Stimulated activated effector memory CD8-positive, alpha-beta T cell treated with anti-CD3 and anti-CD28 coated beads, Interleukin-12 subunit alpha, Interleukin-12 subunit beta, amount 100 ng/mL, for 72 hours (primary cell): ENCODE results near the gene SRP9.
A peak's percentile ranks its signal among the peaks of the same experiment; 100 is the strongest.
"Not testable (repeated sequence)": the region's sequence is repeated elsewhere in the genome, so short reads cannot be mapped to it uniquely, and the experiment has no call there.

Experiments
- ATAC-seq: fragments of 150-1000 bp; cut with Tn5 transposase; 2 replicates; pipeline ENCODE4 v1.10.0; 2021
- DNase-seq, 2 donors: peaks; one replicate each; pipeline ENCODE4 v3.0.0; 2021 to 2022; ENCODE audit warnings: low spot score in 2 of 2
- H3K27ac Mint-ChIP-seq: one replicate; pipeline ENCODE4 v1.8.0; 2022; ENCODE audit warnings: mild to moderate bottlenecking, mixed read lengths
- H3K36me3 Mint-ChIP-seq: one replicate; pipeline ENCODE4 v1.8.0; 2022; ENCODE audit warnings: mild to moderate bottlenecking, mixed read lengths
- H3K4me1 Mint-ChIP-seq: one replicate; pipeline ENCODE4 v1.8.0; 2022; ENCODE audit warnings: mixed read lengths
- H3K4me3 Mint-ChIP-seq: one replicate; pipeline ENCODE4 v1.8.0; 2022; ENCODE audit warnings: mild to moderate bottlenecking, mixed read lengths
- H3K9me3 Mint-ChIP-seq: one replicate; pipeline ENCODE4 v1.8.0; 2022; ENCODE audit warnings: mixed read lengths

The SRP9 gene

DNA sequence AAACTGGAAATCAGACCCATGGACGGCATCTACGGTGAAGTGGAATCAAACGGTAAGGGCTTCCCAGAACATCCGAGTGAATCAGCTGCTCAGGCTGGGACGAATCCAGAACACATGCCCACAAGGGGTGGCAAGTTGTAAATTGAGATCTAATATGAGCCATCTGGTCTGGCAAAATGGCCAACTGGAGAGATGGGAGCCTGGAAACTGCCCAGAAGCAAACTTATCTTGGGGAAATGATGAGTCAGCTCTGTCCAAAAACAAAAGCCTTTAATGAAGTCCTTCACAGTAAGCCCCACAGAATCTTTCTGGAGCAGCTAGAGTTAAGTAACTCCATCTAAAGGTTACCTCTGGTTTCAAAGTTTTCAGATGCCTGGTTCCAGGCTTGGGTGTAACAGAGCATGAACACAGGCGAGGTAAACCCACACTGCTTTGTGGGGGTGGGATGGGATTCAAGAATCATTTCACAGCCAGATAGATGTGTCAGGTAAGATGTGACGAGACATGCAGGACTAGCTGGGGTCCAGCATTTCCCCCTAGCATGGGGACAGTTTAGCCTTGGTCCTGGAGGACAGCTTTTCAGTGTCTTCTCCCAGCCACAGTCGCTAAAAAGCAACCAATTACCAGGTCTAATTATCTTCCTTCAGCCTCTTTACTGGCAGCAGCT, 10.5 kb upstream of the SRP9 start:
- Mint-ChIP-seq H3K36me3 (no peaks in the 10 kb centered on the region), H3K4me1 (no peaks in the 10 kb centered on the region), H3K27ac (no peak overlapping the region), H3K9me3 (no peaks in the 10 kb centered on the region), H3K4me3 (no peak overlapping the region)
- no peak for DNase-seq
- ATAC-seq = no peak

DNA sequence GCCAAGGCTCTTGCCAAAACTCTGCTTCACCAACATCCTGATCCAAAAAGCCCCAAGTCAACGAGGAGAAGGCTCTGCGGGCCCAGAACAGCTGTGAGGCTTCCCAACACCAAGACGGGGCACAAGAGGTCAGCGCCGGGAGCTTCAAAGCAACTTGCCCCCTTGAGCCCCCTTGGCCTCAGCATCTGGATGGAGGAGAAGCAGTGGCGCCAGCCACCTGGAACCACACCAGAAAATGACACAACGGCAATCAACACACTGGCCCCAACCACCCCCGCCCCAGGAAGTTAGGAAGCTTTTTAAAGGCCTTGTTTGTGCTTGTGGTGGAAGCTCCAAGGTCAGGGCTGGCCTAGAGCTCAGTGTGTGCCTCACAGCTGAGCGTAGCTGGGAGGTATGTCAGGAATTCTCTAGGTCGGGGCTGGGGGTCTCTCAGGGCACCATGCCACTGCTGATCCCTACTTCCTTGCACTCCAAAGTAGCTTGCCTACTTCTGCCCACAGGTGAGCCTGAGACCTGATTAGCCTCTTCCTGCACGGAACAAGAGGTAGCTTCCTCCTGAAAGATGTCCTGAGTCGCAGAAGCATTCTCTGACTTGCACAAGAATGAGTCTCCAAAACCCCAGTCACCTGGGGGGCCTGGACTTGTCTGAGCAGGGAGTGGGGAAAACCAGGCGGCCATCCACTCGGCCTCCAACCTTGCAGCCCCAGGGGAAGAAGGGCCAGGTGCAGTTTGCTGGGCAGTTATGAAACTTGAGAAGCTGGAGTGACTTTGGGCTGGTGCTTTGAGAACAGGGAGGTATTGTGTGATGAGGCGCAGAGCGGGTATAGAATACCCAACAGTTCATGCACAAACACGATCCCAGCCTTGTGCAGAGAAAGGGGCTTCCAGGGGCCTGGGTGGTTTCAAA, 9.7 kb upstream of the SRP9 start:
- ATAC-seq (no peak), DNase-seq (no peak)
- no peaks in the 10 kb centered on the region for H3K9me3 Mint-ChIP-seq
- H3K27ac Mint-ChIP-seq = no peak overlapping the region
- H3K4me3 Mint-ChIP-seq = no peak overlapping the region
- no peaks in the 10 kb centered on the region for H3K36me3 Mint-ChIP-seq
- no peaks in the 10 kb centered on the region for H3K4me1 Mint-ChIP-seq

DNA sequence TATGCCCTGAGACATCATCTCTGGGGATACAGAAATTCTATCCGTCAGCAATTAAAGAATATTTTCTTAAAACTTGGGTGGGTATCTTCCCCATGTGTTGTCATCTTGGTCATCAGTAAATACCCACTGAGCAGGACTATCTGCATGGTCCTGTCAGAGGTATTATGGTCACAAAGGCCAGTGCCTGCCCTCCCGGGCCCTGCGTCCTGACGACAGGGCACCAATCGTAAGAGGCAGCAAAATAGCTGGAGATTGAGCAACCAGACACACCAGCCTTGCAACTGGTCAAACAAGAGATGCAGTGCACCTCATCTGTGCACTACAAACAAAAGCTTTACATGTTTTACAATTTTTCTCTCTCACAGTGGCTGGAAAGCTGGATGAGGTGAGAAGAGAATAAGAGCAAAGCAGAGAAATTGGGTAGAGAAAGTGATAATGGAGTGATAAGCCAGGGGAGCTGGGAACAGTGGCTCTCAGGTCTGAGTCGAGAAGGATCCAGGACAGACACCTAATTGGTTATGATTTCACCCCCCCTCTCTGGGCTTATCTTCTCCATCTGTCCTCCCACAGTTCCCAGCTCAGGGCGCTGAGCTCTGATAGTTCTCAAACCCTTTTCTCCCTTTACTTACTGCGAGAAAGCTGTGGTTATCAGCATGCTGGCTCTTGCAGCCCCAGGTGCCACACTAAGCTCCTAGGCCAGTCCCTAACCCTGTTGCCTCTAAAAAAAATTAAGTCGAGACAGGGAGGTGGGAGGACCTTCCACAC, 8.8 kb upstream of the SRP9 start:
- Mint-ChIP-seq H3K36me3 (no peaks in the 10 kb centered on the region), H3K4me3 (no peak overlapping the region), H3K4me1 (no peaks in the 10 kb centered on the region), H3K27ac (no peak overlapping the region), H3K9me3 (no peaks in the 10 kb centered on the region)
- ATAC-seq = no peak
- DNase-seq = no peak

DNA sequence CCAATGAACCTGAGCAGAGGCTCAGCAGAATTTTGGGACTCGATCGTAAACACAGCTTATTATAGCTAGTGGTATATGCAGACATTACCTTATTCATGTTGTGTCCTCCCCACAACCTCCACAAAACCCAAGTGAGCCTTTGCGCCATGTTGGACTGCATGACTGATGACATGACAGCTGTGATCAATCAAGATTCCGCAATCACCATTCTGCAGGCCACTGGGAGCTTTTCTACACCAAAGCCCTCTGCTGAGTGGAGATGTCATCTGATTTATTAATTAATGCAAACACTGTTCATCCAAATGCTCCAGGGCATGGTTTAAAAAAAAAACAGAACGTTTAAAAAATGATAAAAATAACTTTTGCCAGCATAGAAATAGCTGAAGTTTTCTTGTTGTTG, 7.9 kb upstream of the SRP9 start:
- DNase-seq = no peak
- Mint-ChIP-seq H3K4me1 (peaks cover under 1% of the 10 kb centered on the region), H3K27ac (no peak overlapping the region), H3K36me3 (no peaks in the 10 kb centered on the region), H3K9me3 (no peaks in the 10 kb centered on the region), H3K4me3 (no peak overlapping the region)
- no peak for ATAC-seq

DNA sequence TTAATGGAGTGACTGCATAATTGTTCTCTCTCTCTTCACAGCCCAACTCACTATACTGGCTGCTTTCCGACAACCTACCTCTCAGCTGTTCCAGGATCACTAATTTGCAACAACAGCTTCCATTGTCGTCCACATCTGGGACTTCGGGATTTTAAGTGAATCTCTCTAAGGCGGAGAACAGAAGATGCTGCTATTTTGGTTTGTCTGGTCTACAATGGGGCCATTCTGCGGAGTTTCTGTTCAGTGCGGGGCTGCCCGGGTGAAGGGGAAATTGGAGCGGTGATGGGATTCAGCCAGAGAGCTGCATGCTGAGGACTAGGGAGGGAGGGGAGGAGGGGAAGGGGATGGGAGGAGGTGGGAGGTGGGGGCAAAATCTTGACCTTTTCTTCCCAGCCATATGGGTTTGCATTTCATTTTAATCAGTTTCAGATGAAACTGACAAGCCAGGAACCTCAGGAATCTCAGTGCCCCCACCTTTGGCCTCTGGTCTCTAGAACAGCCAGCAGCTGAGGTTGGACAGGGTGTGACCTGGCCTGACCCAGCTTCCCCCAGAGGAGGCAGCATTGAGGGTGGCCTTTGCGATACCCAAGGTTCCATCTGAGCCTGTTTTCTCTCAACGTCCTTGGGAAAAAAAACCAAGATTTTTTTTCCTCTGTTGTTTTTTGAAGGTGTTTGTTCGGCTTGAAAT, 6.9 kb upstream of the SRP9 start:
- H3K4me1 Mint-ChIP-seq = peaks cover 5% of the 10 kb centered on the region
- no peak for ATAC-seq
- DNase-seq = no peak
- no peak overlapping the region for H3K4me3 Mint-ChIP-seq
- H3K36me3 Mint-ChIP-seq = no peaks in the 10 kb centered on the region
- no peaks in the 10 kb centered on the region for H3K9me3 Mint-ChIP-seq
- no peak overlapping the region for H3K27ac Mint-ChIP-seq

DNA sequence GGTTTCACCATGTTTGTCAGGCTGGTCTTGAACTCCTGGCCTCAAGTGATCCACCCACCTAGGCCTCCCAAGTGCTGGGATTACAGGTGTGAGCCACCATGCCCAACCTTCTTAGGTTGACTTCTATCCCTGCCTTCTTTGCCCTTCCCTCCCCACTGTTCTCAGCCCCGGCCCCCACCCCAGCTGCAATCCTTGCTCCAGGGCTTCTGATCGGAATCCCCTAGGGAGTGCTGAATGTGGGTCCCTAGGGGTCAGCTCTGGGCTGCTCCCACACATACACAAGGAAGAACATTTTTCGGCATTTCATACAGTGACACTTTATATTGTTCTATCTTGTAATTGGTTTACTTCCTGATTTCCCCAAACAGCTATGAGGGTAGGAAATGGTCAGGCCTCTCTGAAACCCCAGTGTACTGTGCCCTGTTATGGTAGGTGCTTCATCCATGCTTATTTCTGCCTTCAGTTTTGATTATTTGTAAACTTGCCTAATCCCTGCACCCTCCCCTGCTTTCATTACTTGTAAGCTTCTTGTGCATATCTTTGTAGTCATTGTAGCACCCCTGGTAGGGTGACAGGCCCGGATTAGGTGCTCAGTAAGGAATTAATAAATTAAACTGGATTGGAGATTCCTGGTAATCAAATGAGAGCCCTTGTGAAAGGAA, 5.8 kb upstream of the SRP9 start:
- Mint-ChIP-seq H3K4me1 (peaks cover 5% of the 10 kb centered on the region), H3K4me3 (no peak overlapping the region), H3K36me3 (no peaks in the 10 kb centered on the region), H3K9me3 (no peaks in the 10 kb centered on the region), H3K27ac (no peak overlapping the region)
- DNase-seq (no peak), ATAC-seq (no peak)

DNA sequence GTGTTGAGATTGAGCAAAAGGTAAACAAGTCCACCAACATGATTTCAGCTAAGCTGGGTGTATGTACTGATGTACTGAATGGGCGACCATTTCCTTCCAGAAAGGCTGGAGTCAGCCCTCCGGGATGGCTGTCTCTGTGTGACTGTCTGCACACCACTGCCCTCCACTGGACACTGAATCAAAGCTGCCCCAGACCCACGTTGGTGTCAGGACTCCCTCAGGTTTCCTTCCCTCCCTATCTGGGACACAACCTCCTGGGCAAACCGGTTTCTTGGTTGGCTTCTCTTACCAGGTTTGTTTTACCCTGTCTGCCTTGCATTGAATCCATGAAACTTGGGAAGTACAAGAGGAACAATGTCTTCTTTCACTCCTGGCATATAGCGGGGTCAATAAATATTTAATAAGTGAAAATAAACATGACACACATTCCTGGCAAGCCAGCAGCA, 5.3 kb upstream of the SRP9 start:
- H3K4me3 Mint-ChIP-seq = no peak overlapping the region
- H3K4me1 Mint-ChIP-seq = peaks cover 5% of the 10 kb centered on the region
- H3K36me3 Mint-ChIP-seq = no peaks in the 10 kb centered on the region
- DNase-seq (no peak), ATAC-seq (peak; percentile 58)
- no peak overlapping the region for H3K27ac Mint-ChIP-seq
- no peaks in the 10 kb centered on the region for H3K9me3 Mint-ChIP-seq

DNA sequence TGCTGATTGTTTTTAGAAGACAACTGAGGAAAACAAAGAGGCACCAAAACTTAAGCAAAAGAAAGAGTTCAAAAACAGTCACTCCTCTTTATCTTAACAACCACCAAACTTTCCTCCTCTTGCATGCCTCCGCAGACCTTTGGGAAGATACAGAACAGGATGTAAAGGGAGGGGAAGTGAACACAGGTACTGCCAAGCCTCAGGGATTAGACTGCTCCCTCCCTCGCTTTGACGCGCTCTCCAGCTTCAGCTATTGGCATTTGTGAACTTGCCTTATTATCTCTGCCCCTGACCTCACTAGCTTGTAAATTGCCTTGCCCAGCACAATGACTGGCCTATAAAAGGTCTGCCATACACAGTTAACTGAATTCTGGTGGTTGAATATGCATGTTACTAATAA, 4.8 kb upstream of the SRP9 start:
- Mint-ChIP-seq H3K27ac (peak overlapping the region; percentile 32), H3K4me1 (peaks cover 5% of the 10 kb centered on the region), H3K9me3 (no peaks in the 10 kb centered on the region), H3K4me3 (no peak overlapping the region), H3K36me3 (no peaks in the 10 kb centered on the region)
- no peak for ATAC-seq
- DNase-seq = no peak

DNA sequence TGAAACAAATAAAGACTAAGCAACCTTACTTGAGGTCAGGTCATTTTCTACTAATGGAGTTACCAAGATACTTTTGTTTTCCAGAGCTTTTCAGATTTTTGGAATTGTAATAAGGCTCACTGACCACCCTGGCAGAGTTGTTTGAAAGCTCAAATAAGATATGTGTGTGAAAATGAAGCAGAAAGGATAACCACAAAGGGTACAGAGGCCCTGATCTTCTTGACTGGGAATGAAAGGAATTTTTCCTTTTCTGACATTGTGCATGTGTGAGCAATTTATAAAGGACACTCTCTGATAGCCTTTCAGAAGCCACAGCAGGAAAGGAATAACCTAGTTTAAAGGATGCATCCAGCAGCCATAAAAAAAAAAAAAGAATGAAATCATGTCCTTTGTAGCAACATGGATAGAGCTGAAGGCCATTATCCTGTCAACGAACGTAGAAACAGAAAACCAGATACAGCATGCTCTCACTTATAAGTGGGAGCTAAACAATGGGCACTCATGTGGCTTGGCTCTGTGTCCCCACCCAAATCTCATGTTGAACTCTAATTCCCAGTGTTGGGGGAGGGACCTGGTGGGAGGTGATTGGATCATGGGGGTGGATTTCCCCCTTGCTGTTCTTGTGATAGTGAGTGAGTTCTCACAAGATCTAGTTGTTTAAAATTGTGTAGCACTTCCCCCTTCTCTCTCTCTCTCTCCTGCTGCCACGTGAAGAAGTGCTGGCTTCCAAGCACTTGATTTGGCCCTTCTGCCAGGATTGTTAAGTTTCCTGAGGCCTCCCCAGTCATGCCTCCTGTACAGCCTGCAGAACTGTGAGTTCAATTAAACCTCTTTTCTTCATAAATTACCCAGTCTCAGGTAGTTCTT, 3.1 kb upstream of the SRP9 start:
- peak overlapping the region; percentile 17 for H3K27ac Mint-ChIP-seq

DNA sequence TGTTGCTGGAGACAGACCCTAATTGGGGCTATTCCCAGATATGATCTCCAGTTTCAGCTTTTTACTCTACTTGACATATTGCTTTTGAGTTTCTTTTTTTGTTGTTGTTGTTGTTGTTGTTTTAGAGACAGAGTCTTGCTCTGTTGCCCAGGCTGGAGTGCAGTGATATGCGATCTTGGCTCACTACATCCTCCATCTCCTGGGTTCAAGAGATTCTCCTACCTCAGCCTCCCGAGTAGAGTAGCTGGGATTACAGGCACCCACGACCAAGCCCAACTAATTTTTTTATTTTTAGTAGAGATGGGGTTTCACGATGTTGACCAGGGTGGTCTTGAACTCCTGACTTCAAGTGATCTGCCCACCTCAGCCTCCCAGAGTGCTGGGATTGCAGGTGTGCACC, 1.3 kb upstream of the SRP9 start:
- peaks cover 14% of the 10 kb centered on the region for H3K4me1 Mint-ChIP-seq
- ATAC-seq = no peak
- DNase-seq = no peak
- no peaks in the 10 kb centered on the region for H3K9me3 Mint-ChIP-seq
- no peaks in the 10 kb centered on the region for H3K36me3 Mint-ChIP-seq
- no peak overlapping the region for H3K4me3 Mint-ChIP-seq
- H3K27ac Mint-ChIP-seq = no peak overlapping the region

More for the DNA sequence above, 3.1 kb upstream of the SRP9 start:
- ATAC-seq = no peak
- H3K9me3 Mint-ChIP-seq = no peaks in the 10 kb centered on the region
- peaks cover 5% of the 10 kb centered on the region for H3K4me1 Mint-ChIP-seq
- H3K36me3 Mint-ChIP-seq = no peaks in the 10 kb centered on the region
- no peak for DNase-seq
- no peak overlapping the region for H3K4me3 Mint-ChIP-seq

DNA sequence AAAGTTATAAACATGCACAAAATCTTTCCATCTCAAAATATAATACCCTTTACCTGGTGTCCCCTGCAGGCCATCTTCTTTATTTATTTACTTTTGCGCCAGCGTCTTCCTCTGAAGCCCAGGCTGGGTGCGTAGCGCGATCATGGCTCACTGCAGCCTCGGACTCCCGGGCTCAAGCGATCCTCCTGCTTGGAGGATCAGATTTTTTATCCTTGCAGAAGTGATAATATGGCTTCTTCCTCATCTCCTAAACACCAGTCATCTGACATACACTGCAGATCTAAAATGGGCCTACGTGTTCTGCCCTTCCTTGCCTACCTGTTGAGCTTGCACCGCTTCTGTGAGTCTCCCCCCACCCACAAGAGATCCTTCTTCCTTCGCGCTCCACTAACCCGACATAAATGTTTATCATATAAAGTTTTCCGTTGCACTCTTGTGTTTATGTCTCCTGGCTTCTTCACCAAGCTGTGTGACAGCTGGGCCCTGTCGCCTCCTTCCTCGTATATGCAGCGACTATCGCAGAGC, 506 bp upstream of the SRP9 start:
- ATAC-seq (peak; percentile 3), DNase-seq (no peak)
- H3K27ac Mint-ChIP-seq = no peak overlapping the region
- peaks cover 18% of the 10 kb centered on the region for H3K4me1 Mint-ChIP-seq
- no peaks in the 10 kb centered on the region for H3K9me3 Mint-ChIP-seq
- H3K36me3 Mint-ChIP-seq = no peaks in the 10 kb centered on the region
- no peak overlapping the region for H3K4me3 Mint-ChIP-seq

DNA sequence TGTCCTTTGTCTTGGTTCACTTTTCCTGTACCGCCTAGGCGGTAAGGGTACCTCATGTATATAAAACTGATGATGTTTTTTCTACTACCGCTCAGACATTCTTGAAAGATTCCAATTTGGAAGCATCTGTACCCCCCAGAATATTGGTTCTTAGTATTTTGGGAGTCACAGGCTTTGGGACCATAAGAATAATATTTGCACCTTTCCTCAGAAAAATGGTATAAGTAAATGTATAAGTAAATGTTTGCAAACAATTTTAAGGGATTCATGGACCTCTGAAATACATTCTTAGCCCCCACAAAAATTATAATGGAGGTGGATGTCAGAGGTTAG, 677 bp downstream of the SRP9 start:
- Mint-ChIP-seq H3K4me1 (peaks cover 26% of the 10 kb centered on the region), H3K4me3 (no peak overlapping the region), H3K9me3 (no peaks in the 10 kb centered on the region), H3K36me3 (no peaks in the 10 kb centered on the region), H3K27ac (no peak overlapping the region)
- ATAC-seq (no peak), DNase-seq (no peak)

DNA sequence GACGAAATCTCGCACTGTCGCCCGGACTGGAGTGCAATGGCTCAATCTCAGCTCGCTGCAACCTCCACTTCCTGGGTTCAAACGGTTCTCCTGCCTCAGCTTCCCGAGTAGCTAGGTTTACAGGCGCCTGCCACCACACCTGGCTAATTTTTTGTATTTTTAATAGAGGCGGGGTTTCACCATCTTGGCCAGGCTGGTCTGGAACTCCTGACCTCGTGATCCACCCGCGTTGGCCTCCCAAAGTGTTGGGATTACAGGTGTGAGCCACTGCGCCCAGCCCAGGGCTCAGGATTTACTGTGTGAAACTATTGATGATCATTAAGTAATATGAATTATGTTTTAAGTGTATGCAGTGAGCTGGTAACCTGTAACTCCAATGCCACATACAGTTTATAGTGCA, 1.5 kb downstream of the SRP9 start:
- H3K4me3 Mint-ChIP-seq, H3K36me3 Mint-ChIP-seq, ATAC-seq, H3K9me3 Mint-ChIP-seq, DNase-seq, H3K27ac Mint-ChIP-seq: not testable (repeated sequence)
- peaks cover 33% of the 10 kb centered on the region for H3K4me1 Mint-ChIP-seq

DNA sequence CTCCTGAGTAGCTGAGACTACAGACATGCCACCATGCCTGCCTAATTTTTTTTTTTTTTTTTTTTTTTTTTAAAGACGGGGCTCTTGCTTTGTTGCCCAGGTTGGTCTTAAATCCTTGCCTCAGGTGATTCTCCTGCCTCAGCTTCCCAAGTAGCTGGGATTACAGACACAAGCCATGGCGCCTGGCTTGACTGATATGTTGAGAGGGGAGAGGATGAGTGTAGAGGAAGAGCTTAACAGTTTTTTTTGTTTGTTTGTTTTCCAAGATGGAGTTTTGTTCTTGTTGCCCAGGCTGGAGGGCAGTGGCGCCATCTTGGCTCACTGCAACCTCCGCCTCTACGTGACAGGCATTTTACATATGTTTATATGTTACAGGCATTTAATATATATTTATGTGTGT, 2.5 kb downstream of the SRP9 start:
- ATAC-seq (no peak), DNase-seq (no peak)
- Mint-ChIP-seq H3K4me1 (peaks cover 28% of the 10 kb centered on the region), H3K27ac (no peak overlapping the region), H3K36me3 (no peaks in the 10 kb centered on the region), H3K4me3 (no peak overlapping the region), H3K9me3 (no peaks in the 10 kb centered on the region)
